Endothelial cell of umbilical vein (primary cell): ENCODE data around the gene UNC5A. TPM values are rescaled to one million over a fixed set of nuclear protein-coding genes. Genes with fewer than 3 reads are reported as not detected.

Experiments used
- BruUV-seq: library from RNA; stranded (reverse); fragments of 400-500 nt; replicated peaks from 2 replicates; lab custom pipeline; 2021; lab: Mats Ljungman, UMichigan
- CTCF ChIA-PET: fragments of 300-600, 350-600 bp; sonication (Branson Sonifier 250); formaldehyde crosslinking; loops from one replicate; lab custom pipeline; 2021; ENCODE audit warnings: antibody characterized with exemption, inconsistent platforms; lab: Charles Lee
- POLR2A ChIA-PET: fragments of 300-600, 350-600 bp; sonication (Branson Sonifier 250); formaldehyde crosslinking; loops from one replicate; lab custom pipeline; 2021; ENCODE audit warnings: antibody characterized with exemption, inconsistent platforms; lab: Charles Lee
- DNase-seq: peaks from one replicate; pipeline ENCODE4 v3.0.0-alpha.2; 2011; ENCODE audit warnings: low read depth, low spot score
- FAIRE-seq: peaks from 2 replicates; lab custom pipeline; 2011; peaks lifted over from hg19 to GRCh38; lab: Jason Lieb, UNC
- H2AFZ ChIP-seq: 2 replicates; pipeline ENCODE4 v1.6.0; 2012; ENCODE audit warnings: low read depth, low read length, control low read depth, inconsistent platforms
- H3K27ac ChIP-seq: 2 replicates; pipeline ENCODE4 v1.5.1; 2011; ENCODE audit warnings: low read depth, mild to moderate bottlenecking, control low read depth, low read length, moderate library complexity; ENCODE audit not compliant: insufficient read depth
- H3K27me3 ChIP-seq, 2 experiments: 2 replicates each; pipeline versions ENCODE4 v1.6.0 to v1.6.1; 2011; ENCODE audit warnings: low read length in 2 of 2, mixed read lengths in 1 of 2; ENCODE audit not compliant: control insufficient read depth in 2 of 2, insufficient read depth in 2 of 2
- H3K36me3 ChIP-seq, 2 experiments: 2 replicates in 1 of 2; 3 replicates in 1 of 2; pipeline ENCODE4 v1.5.1; 2011; ENCODE audit warnings: low read length in 2 of 2, mild to moderate bottlenecking in 1 of 2, moderate library complexity in 1 of 2; ENCODE audit not compliant: control insufficient read depth in 2 of 2, insufficient read depth in 2 of 2; ENCODE audit errors: extremely low read depth in 1 of 2
- H3K4me1 ChIP-seq: 3 replicates; pipeline ENCODE4 v1.5.1; 2011; ENCODE audit warnings: mild to moderate bottlenecking, low read length; ENCODE audit not compliant: control insufficient read depth, insufficient read depth; ENCODE audit errors: extremely low read depth
- H3K4me2 ChIP-seq: 2 replicates; pipeline ENCODE4 v1.6.1; 2011; ENCODE audit warnings: low read length, control low read depth, mixed read lengths; ENCODE audit not compliant: insufficient read depth
- H3K4me3 ChIP-seq, 3 experiments: fragments of 200-600 bp in 1 of 3; sonication (generic), shearing (Covaris generic) in 1 of 3; replicated peaks in 1 of 3; 2 replicates each; pipeline ENCODE4 v1.5.1; 2011 to 2016; ENCODE audit warnings: control low read depth in 3 of 3, low read length in 3 of 3, mild to moderate bottlenecking in 2 of 3, inconsistent platforms in 1 of 3, low read depth in 1 of 3, moderate library complexity in 1 of 3; ENCODE audit not compliant: insufficient read depth in 1 of 3
- H3K79me2 ChIP-seq: 2 replicates; pipeline ENCODE4 v1.6.0; 2012; ENCODE audit warnings: low read length, inconsistent platforms; ENCODE audit not compliant: control insufficient read depth, insufficient read depth
- H3K9ac ChIP-seq: replicated peaks from 2 replicates; pipeline ENCODE3; 2011; ENCODE audit warnings: low read length, control low read depth; ENCODE audit not compliant: insufficient read depth; ENCODE audit errors: extremely low read depth
- H3K9me1 ChIP-seq: replicated peaks from 3 replicates; pipeline ENCODE4 v1.6.0; 2011; ENCODE audit warnings: mild to moderate bottlenecking, low read length; ENCODE audit not compliant: control insufficient read depth, insufficient read depth; ENCODE audit errors: extremely low read depth
- H3K9me3 ChIP-seq: replicated peaks from 2 replicates; pipeline ENCODE4 v1.5.1; 2012; ENCODE audit warnings: low read length, inconsistent platforms; ENCODE audit not compliant: control insufficient read depth, insufficient read depth
- H4K20me1 ChIP-seq: replicated peaks from 2 replicates; pipeline ENCODE3; 2011; ENCODE audit warnings: mild to moderate bottlenecking, low read length; ENCODE audit not compliant: control insufficient read depth, insufficient read depth; ENCODE audit errors: extremely low read depth
- EZH2 ChIP-seq: IDR thresholded peaks from 2 replicates; pipeline ENCODE4 v1.6.1; 2012; ENCODE audit warnings: borderline replicate concordance, low read depth, mild to moderate bottlenecking, moderate library complexity, low read length, inconsistent platforms; ENCODE audit not compliant: severe bottlenecking
- FOS ChIP-seq: IDR thresholded peaks from 2 replicates; pipeline ENCODE4 v1.6.1; 2011; ENCODE audit warnings: mild to moderate bottlenecking, low read length, moderate library complexity, borderline replicate concordance; ENCODE audit not compliant: insufficient read depth
- GATA2 ChIP-seq: IDR thresholded peaks from 2 replicates; pipeline ENCODE4 v1.7.0; 2011; ENCODE audit warnings: low read depth, mild to moderate bottlenecking, moderate library complexity, mixed read lengths, low read length; ENCODE audit not compliant: insufficient read length, insufficient read depth
- JUN ChIP-seq: IDR thresholded peaks from 2 replicates; pipeline ENCODE4 v1.6.1; 2011; ENCODE audit warnings: borderline replicate concordance, low read depth; ENCODE audit not compliant: insufficient read length, insufficient read depth
- MYC ChIP-seq: IDR thresholded peaks from one replicate; pipeline ENCODE4 v1.6.1; 2011; ENCODE audit warnings: mild to moderate bottlenecking, low read depth, low read length
- POLR2A ChIP-seq: IDR thresholded peaks from 2 replicates; pipeline ENCODE4 v1.6.1; 2012; ENCODE audit warnings: low read depth, mild to moderate bottlenecking, control low read depth, low read length
- POLR2AphosphoS5 ChIP-seq: IDR thresholded peaks from 2 replicates; pipeline ENCODE4 v1.6.1; 2012; ENCODE audit warnings: low read depth, mild to moderate bottlenecking, control low read depth, low read length, moderate library complexity; ENCODE audit not compliant: insufficient read depth
- dilution Hi-C: fragments of 300-500 bp; cut with MboI; formaldehyde crosslinking; loops from one replicate; pipeline ENCODE4 v1.15.0; 2019; ENCODE audit warnings: low sequenced_read_pairs; ENCODE audit not compliant: extremely low pct_ligation_motif_present
- intact Hi-C: fragments of 100-400 bp; cut with micrococcal nuclease; formaldehyde crosslinking; loops from one replicate; pipeline ENCODE4 v1.10.0; 2022
- polyA plus RNA-seq, 4 experiments: library from polyadenylated mRNA; depleted of rRNA in 3 of 4; stranded (reverse) in 3 of 4; unstranded in 1 of 4; fragments of >200 nt; gene quantifications; 2 replicates each; pipeline versions ENCODE4 v1.2.1 to v1.2.3, GENCODE V29; 2011 to 2012; ENCODE audit warnings: missing spikeins in 1 of 4
- total RNA-seq: library from RNA; stranded (reverse); gene quantifications from 2 replicates; pipeline ENCODE4 v1.2.3, GENCODE V29; 2021
- TF ChIP-seq, protein P1 (sequence below): IDR thresholded peaks from 2 replicates; pipeline ENCODE4 v1.6.1; 2011; ENCODE audit not compliant: insufficient read depth, insufficient read length
- TF ChIP-seq, protein P2 (sequence below), 2 donors: IDR thresholded peaks; 1 replicate in 1 of 2; 2 replicates in 1 of 2; pipeline ENCODE4 v1.5.1; 2011; ENCODE audit warnings: low read length in 2 of 2, mild to moderate bottlenecking in 2 of 2, moderate library complexity in 2 of 2, control low read depth in 1 of 2, inconsistent platforms in 1 of 2, low read depth in 1 of 2; ENCODE audit not compliant: insufficient read depth in 1 of 2; ENCODE audit errors: extremely low read depth in 1 of 2

UNC5A gene
- total and polyA plus RNA-seq, 2 donors (not counting 3 experiments of a cell fraction or from before 2014, with no cell fraction given): 0.08 to 0.22 TPM

DNA sequence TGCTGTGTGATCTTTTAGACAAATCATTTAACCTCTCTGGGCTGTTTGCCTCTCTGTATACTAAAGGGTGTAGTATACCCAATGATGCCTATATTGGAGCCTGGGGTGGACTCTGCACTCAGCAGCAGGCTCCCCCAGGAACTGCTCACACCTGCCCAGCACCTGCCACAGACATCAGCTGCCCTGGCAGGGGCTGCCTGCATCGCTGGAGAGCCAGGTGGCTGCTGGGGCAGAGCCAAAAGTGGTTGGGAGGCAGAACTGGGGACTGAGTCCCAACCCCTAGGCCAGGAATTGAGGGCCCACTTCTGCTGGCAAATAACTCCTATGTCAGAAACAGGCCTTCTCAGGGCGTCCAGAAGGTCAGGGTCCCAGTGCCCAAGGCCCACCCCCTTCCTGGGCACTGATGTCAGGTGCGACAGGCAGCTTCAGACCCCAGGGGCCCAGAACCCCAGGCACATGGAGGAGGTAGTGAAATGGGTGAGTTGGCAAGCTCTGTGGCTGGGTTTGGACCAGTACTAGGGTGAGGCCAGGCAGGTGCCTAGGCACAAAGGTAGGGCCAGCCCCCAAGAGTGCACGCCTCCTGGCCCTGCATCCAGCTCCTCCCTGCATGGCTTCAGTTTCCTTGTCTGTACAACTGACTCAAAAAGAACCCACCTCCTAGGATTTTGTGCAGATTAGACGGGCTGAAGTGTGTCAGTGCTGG, 5.8 kb downstream of the UNC5A start:
- H3K9me3 ChIP-seq: no peaks in the 10 kb centered on the region
- no peak overlapping the region for H2AFZ ChIP-seq
- no peak for DNase-seq
- POLR2A ChIA-PET: no interaction called here
- H3K4me1 ChIP-seq: no peaks in the 10 kb centered on the region
- no peak overlapping the region for H3K27ac ChIP-seq
- no peak overlapping the region for H3K9ac ChIP-seq
- H3K79me2 ChIP-seq: no peaks in the 10 kb centered on the region
- no peaks in the 10 kb centered on the region for H3K36me3 ChIP-seq
- H3K4me2 ChIP-seq: no peak overlapping the region
- peaks cover 26 to 32% of the 10 kb centered on the region in 2 experiments for H3K27me3 ChIP-seq
- no peaks in the 10 kb centered on the region for H3K9me1 ChIP-seq
- CTCF ChIA-PET: interaction anchor here (1.0 to 6.3 kb wide), 2 partner anchors 32 to 155 kb away, joined by 3 to 40 read pairs; no protein-coding TSS in a partner anchor
- BruUV-seq: no TSS peak
- no peaks in the 10 kb centered on the region for H4K20me1 ChIP-seq
- intact Hi-C loops: no loop called here
- no peak for FAIRE-seq
- H3K4me3 ChIP-seq: no peak overlapping the region
- TF ChIP-seq POLR2AphosphoS5 (no peak), FOS (no peak), POLR2A (no peak), GATA2 (no peak), JUN (no peak), MYC (no peak), EZH2 (no peak)
- TF ChIP-seq, protein P1, sequence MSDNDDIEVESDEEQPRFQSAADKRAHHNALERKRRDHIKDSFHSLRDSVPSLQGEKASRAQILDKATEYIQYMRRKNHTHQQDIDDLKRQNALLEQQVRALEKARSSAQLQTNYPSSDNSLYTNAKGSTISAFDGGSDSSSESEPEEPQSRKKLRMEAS: no peak
- TF ChIP-seq, protein P2, sequence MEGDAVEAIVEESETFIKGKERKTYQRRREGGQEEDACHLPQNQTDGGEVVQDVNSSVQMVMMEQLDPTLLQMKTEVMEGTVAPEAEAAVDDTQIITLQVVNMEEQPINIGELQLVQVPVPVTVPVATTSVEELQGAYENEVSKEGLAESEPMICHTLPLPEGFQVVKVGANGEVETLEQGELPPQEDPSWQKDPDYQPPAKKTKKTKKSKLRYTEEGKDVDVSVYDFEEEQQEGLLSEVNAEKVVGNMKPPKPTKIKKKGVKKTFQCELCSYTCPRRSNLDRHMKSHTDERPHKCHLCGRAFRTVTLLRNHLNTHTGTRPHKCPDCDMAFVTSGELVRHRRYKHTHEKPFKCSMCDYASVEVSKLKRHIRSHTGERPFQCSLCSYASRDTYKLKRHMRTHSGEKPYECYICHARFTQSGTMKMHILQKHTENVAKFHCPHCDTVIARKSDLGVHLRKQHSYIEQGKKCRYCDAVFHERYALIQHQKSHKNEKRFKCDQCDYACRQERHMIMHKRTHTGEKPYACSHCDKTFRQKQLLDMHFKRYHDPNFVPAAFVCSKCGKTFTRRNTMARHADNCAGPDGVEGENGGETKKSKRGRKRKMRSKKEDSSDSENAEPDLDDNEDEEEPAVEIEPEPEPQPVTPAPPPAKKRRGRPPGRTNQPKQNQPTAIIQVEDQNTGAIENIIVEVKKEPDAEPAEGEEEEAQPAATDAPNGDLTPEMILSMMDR (IDR thresholded peaks at IDR 0.05; ENCODE audit: extremely low read depth in 1 of 2, insufficient read depth in 1 of 2, low read depth in 1 of 2, low read length in 2 of 2): no peak
- dilution Hi-C loops: no loop called here
